Activated CD4-positive, alpha-beta T cell treated with anti-CD3 and anti-CD28 coated beads, Interleukin-10, Interleukin-2, amounts not matched to agents 100 ng/mL and 50 ng/mL, durations not matched to agents 16 hours and 8 hours (primary cell): Measurements from ENCODE around the gene CFAP141.

Experiments used
- DNase-seq: peaks from one replicate; pipeline ENCODE4 v3.0.0-alpha.2; 2020

CFAP141 gene

DNA sequence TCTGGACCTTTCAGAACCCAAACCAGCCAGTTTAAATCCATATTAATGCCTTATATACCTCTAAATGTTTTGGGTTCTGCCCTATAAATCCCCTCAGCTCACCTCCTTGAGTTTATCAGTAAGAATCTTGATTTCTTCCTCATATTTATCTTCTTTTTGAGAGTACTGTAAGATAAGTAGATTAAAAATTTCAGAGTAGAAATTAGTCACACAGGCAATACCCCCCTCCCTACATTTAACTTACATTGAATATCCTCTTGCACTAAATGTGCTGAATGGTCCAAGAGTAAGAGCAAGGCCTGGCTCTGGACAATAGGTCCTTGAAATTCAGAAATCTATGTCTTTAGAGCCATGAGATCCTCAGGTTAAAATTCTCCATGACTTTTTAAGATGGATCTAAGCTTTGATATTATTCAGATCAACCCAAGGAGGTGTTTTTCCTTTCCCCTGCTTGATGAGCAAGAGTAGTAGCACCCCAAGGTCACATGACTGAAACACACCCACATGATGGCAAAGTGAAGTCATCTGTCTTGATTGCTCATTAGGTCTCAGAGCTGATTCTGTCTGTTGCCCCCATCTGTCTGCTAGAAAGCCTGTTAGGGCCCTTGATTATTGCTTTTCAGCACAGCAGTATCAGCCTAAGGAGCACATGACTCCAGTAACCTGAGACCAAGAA lies 35.4 kb downstream of the CFAP141 start:
- peak; percentile 72 for DNase-seq

DNA sequence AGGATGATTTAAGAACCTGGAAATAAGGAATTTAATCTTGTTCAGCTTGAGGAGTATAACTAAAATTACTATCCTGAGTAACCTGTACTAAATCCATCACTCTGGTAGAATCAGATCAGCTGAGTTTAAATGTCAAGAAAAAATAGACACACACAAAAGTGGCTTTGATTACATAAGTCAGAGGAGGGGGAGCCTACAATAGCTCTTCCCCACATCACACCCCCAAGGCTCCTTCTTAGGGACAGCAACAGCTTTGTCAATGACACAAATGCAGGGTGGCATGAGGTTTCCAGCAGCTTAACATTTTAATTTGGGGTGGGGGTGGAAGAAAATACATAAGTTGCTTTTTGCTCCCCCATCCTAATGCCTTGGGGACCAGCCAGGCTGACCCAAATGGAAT lies 38.7 kb downstream of the CFAP141 start:
- no peak for DNase-seq

DNA sequence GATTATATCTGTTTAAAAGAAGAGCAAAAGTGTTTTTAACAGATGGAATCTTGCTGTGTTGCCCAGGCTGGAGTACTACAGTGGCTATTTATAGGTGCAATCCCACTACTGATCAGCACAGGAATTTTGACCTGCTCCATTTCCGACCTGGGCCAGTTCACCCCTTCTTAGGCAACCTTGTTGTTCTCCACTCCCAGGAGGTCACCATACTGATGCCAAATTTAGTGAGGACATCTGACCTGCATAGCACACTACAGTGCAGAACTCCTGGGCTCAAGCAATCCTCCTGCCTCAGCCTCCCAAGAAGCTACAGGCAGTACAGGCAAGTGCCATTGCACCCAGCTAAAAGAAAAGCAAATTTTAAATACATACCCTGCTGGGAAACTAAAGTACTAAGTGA lies 39.9 kb downstream of the CFAP141 start:
- DNase-seq: no peak

DNA sequence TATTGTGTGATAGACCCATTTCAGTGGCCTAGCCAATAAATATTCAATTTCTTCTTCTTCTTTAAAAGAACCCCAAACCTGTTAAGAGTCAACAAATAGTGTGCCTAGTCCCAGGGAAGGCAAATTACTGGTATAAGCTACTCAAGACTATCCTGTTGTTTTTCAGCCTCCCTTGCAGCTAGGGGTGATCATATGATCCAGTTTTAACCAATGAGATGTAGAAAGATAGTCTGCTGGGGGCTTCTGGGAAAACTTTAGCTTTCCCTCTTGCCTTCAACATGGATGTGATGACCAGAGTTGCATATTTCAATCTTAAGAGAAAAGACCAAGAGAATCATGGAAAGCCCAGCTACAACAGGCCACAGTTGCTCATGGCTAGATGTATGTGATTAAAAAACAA lies 46.6 kb downstream of the CFAP141 start:
- DNase-seq: no peak

DNA sequence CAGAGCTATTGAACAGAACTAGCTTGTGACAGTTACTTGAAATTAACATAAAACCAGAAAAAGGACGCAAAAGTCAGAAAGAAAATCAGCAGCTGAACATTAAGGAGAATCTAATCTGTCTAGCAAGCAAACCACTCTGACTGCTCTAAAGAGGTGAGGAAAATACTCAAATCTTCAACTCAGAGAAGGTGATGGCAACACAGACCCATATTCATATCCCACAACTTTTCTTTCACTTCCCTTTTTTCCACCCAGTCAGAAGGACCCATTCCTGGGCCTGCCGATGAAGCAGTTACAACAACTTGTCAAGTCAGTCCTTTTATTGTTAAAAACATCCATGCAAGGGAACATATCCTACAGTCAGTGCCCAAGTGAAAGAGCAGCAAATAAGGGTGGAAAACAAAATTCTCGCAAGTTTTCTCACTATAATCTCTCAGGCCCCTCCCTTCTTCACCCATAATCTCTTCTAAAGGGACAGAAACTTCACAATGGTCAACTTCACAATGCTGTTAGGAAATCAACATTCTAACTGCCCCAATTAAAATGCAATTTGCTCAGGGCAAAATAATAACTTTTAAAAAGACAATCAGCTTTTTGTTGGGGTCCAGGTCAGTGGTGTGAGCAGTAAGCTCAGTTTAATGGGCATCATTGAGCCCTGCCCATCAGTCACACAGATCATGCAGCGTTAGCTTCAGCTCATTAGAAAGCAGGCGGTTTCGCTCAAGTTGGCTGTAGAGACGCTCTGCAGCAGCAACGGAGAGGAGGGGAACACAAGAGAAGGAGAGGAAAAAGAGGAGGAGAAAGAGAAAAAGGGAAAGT lies 47.6 kb downstream of the CFAP141 start:
- DNase-seq: peak; percentile 21

DNA sequence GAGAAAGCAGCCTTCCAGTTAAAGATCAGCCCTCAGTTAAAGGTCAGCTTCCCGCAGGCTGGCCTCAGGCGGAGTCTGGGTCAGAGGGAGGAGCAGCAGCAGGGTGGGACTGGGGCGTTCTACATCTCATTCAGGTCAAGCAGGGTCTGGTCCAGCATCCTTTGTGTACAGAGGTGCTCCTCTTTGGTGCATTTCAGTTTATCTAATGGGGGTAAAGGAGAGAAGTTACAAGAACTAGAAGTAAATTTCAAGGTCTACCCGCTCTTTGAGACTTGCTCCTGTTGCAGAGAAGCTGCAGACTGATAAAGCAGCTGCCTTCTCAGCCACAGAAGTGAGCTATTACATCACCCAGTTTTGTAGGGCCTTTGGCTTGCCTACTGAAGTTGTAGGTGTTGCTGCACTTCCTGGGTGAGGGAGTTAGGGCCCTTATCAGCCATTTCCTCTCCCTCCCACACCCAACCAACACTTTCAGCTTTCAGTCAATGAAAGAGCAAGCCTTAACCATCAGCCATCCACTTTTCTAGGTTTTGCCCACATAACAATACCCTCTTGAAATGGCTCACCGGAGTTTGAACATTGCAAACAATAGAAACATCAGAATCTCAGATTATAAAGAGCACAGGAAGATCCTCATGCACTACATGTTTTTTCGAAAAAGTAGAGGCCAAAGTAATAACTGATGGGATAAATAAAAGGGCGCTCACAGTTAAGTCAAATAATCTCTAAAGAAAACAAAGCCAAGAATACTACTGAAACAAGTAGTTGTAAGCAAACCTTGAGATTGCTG lies 48.4 kb downstream of the CFAP141 start:
- peak; percentile 95 for DNase-seq

DNA sequence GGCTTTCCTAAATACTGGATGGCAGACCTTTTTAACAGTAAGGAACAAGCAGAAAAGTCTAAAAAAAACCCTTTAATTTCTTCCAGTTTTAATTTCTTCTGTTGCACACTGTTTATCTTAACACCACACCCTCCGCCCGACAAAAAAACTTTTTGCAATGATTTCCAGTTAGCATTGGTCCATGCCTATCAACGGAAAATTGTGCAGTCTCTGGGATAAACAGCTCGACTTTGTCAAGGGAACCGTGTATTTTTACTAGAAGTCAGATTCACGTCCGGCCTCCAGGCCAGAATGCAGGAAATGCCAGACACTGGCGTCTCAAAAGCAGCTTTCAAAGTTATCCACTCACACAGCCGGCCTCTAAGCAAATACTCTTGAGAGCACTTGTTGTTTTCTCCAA lies 50.9 kb downstream of the CFAP141 start:
- DNase-seq: no peak

DNA sequence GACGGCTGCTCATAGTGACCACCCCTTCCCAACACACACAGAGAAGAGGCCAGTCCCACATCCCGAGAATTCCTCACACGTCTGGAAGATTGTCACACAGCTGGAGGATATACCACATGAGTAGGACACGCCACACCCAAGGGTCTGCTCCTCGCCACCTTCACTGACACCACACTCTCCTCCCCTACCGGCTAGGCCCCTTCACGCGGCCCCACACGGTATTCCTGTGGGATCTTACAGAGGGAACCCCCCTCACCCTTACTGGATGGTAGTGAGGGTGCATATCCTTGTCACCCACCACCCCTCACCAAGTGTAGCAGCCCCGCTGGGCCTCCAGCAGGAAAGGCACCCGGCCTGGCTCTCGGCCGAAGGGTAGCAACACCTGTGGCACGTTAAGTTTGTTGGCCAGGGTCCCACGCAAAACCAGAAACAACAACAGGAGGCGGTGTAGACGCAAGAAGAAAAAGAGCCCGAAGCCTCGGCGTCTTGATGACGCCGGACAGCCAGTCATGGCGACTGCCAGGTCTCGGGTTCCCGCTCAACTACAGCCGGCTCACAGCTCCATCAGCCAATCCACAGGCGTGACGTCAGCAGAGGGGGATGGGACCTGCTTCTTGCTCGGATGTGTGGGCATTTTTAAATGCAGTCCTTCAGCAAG lies 51.5 kb downstream of the CFAP141 start, which contains the start of gene NUP210L:
NUP210L (minus strand) TSS at position 540 of the 658 bp plus-strand sequence.
- DNase-seq: no peak

DNA sequence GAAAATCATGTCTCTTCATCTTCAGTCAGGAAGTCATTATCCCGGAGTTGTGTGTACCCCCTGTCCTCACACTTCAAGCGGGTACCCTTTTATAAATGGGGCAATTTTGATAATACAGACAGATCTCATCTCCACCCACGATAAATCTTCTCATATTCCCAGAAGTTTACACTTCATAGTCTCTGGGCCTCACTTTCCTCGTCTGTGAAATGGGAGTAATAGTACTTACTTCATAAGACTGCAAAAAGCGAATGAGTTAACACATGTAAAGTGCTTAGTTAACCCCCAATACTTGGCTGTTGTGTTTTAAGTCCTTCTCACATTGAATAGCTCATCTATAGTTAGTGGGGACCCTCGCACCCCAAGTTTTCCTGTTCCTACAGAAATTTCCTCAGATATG lies 52.1 kb downstream of the CFAP141 start:
- DNase-seq: no peak

DNA sequence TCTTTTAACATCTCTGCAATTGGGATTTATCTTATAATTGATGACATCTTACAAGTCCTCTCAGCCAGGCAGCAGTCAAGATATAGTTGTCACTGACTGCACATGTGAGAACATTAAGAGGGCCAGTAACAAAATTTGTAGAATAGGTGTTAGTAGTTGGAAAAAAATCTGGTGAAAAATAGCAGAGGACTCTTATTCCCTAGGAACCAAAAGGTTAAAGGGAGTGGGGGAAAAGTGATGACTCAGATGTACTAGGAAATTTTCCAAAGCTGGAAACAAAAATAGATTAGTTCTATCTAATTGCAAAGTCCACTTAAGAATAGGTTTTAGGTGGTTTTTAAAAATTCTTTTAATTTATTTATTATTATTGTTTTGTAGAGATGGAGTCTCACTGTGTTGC lies 54.8 kb downstream of the CFAP141 start:
- DNase-seq: no peak
